Measurements from ENCODE around the gene CDK14. TPM values are rescaled to one million over a fixed set of nuclear protein-coding genes. Genes with fewer than 3 reads are reported as not detected.
A peak's percentile ranks its signal among the peaks of the same experiment; 100 is the strongest.

The CDK14 gene
- total and polyA plus RNA-seq, 9 donors = 12.6 to 54.1 (median 43.8) TPM

- peak overlapping the region in 1 of 2 donors; percentile 69 for H3K27ac ChIP-seq
- no peak overlapping the region for H3K4me3 ChIP-seq
- no peaks in the 10 kb centered on the region for H3K36me3 ChIP-seq
- no peak for DNase-seq
- H3K4me1 ChIP-seq (ENCODE audit: insufficient read depth) = peaks cover 17% of the 10 kb centered on the region
- TF ChIP-seq EP300 (IDR thresholded peaks at IDR 0.05) = no peak
- no peak for TF ChIP-seq POLR2A (IDR thresholded peaks at IDR 0.05)
- no peak for TF ChIP-seq CTCF (IDR thresholded peaks at IDR 0.05)
- 27 to 38% (median 30%) methylated on average over 1 of the region's 1 CpG for WGBS, 3 donors
- H3K27me3 ChIP-seq = no peaks in the 10 kb centered on the region
- intact Hi-C loops (cut with DNase I) = no loop called here
- no peaks in the 10 kb centered on the region for H3K9me3 ChIP-seq
Measured at GRCh38 chr7:91239772-91240171, 643.7 kb downstream of the CDK14 start.

GRCh38 chr7:91240376-91240941 is 644.3 kb downstream of the CDK14 start:
- peak overlapping the region in 1 of 2 donors; percentile 69 for H3K27ac ChIP-seq
- no peaks in the 10 kb centered on the region for H3K9me3 ChIP-seq
- peaks cover 17% of the 10 kb centered on the region for H3K4me1 ChIP-seq (ENCODE audit: insufficient read depth)
- no peaks in the 10 kb centered on the region for H3K27me3 ChIP-seq
- peak in 2 of 5 donors; percentile 22 to 58 for DNase-seq
- TF ChIP-seq POLR2A (IDR thresholded peaks at IDR 0.05) = no peak
- no peak for TF ChIP-seq CTCF (IDR thresholded peaks at IDR 0.05)
- no peak for TF ChIP-seq EP300 (IDR thresholded peaks at IDR 0.05)
- no peak overlapping the region for H3K4me3 ChIP-seq
- H3K36me3 ChIP-seq = no peaks in the 10 kb centered on the region
- 5 to 19% (median 12%) methylated on average over 2 of the region's 2 CpGs for WGBS, 3 donors
- intact Hi-C loops (cut with DNase I) = no loop called here

- Histone ChIP-seq H3K9me3 (no peaks in the 10 kb centered on the region), H3K4me1 (ENCODE audit: insufficient read depth) (peaks cover 17% of the 10 kb centered on the region), H3K27ac (no peak overlapping the region), H3K36me3 (no peaks in the 10 kb centered on the region), H3K27me3 (no peaks in the 10 kb centered on the region), H3K4me3 (no peak overlapping the region)
- intact Hi-C loops (cut with DNase I) = no loop called here
- no peak for DNase-seq
- TF ChIP-seq EP300 (IDR thresholded peaks at IDR 0.05) (no peak), CTCF (IDR thresholded peaks at IDR 0.05) (no peak), POLR2A (IDR thresholded peaks at IDR 0.05) (no peak)
- 70 to 76% (median 74%) methylated on average over 8 of the region's 8 CpGs for WGBS, 3 donors
Measured at GRCh38 chr7:91242097-91242844, 646.1 kb downstream of the CDK14 start.

GRCh38 chr7:91243591-91244301 is 647.6 kb downstream of the CDK14 start:
- no peaks in the 10 kb centered on the region for H3K36me3 ChIP-seq
- TF ChIP-seq EP300 (IDR thresholded peaks at IDR 0.05) (no peak), POLR2A (IDR thresholded peaks at IDR 0.05) (no peak), CTCF (IDR thresholded peaks at IDR 0.05) (no peak)
- no peaks in the 10 kb centered on the region for H3K9me3 ChIP-seq
- peaks cover 17% of the 10 kb centered on the region for H3K4me1 ChIP-seq (ENCODE audit: insufficient read depth)
- no peaks in the 10 kb centered on the region for H3K27me3 ChIP-seq
- no peak for DNase-seq
- intact Hi-C loops (cut with DNase I) = no loop called here
- H3K27ac ChIP-seq = no peak overlapping the region
- H3K4me3 ChIP-seq = no peak overlapping the region
- 57 to 59% (median 57%) methylated on average over 6 of the region's 6 CpGs for WGBS, 3 donors

Measured in ovary (tissue), 9 donors.